H1 (cell line): ENCODE data around the gene UBIAD1. TPM values are rescaled to one million over a fixed set of nuclear protein-coding genes. Genes with fewer than 3 reads are reported as not detected.

Experiments used
- polyA plus RNA-seq, 7 experiments: library from polyadenylated mRNA; depleted of rRNA in 3 of 7; stranded (reverse) in 5 of 7; unstranded in 2 of 7; fragments of >200 nt in 5 of 7; fragments of 200-250 nt in 2 of 7; gene quantifications; 1 replicate in 5 of 7; 2 replicates in 1 of 7; 4 replicates in 1 of 7; pipeline versions ENCODE4 v1.2.1 to v1.2.3, GENCODE V29; 2011 to 2013; ENCODE audit warnings: missing spikeins in 2 of 7, mixed read lengths in 2 of 7
- small RNA-seq: library from polyadenylated mRNA; stranded (forward); fragments of <200 nt; extraction: miRNeasy Mini kit (QIAGEN cat#:217004); gene quantifications from one replicate; pipeline ENCODE3, GENCODE V24; 2013; ENCODE audit not compliant: insufficient read depth
- total RNA-seq: library from RNA; stranded (reverse); fragmentation: NEBNext Ultra II Directional; extraction: Animal tissue kit (Norgen Biotek cat#: 25700); gene quantifications from 2 replicates; pipeline ENCODE4 v1.2.1, GENCODE V29; 2021

UBIAD1 gene
- total and polyA plus RNA-seq, 2 of the 8 experiments (the other 6 are each of a cell fraction or from before 2014, with no cell fraction given): 23.4 to 26.6 TPM

Small RNA genes lying within 50 kb of the gene (small RNA-seq; reads per million reads assigned to genes)
- gene RNU6-291P (not detected), gene RPL39P6 (not detected)

Other genes with a start within 250 kb of the UBIAD1 start
- gene MASP2, start 226.0 kb upstream of the UBIAD1 start, total RNA-seq: 0.90 and 1.2 TPM in 2 replicates
- 0.54 and 0.78 TPM in 2 replicates for gene MASP2, start 226.0 kb upstream of the UBIAD1 start, polyA plus RNA-seq (2011; rRNA removed)
- 206 and 208 TPM in 2 replicates for gene SRM, start 213.2 kb upstream of the UBIAD1 start, total RNA-seq
- gene SRM, start 213.2 kb upstream of the UBIAD1 start, polyA plus RNA-seq (2011; rRNA removed): 110 and 182 TPM in 2 replicates
- 77.3 and 86.1 TPM in 2 replicates for gene EXOSC10, start 173.3 kb upstream of the UBIAD1 start, total RNA-seq
- gene EXOSC10, start 173.3 kb upstream of the UBIAD1 start, polyA plus RNA-seq (2011; rRNA removed): 44.1 and 57.9 TPM in 2 replicates
- not detected in 2 replicates for gene ANGPTL7, start 83.8 kb upstream of the UBIAD1 start, total RNA-seq
- gene ANGPTL7, start 83.8 kb upstream of the UBIAD1 start, polyA plus RNA-seq (2011; rRNA removed): not detected in 2 replicates
- 75.7 and 76.8 TPM in 2 replicates for gene MTOR, start 10.6 kb upstream of the UBIAD1 start, total RNA-seq
- gene MTOR, start 10.6 kb upstream of the UBIAD1 start, polyA plus RNA-seq (2011; rRNA removed): 43.6 and 44.2 TPM in 2 replicates
- 4.6 and 5.3 TPM in 2 replicates for gene DISP3, start 206.0 kb downstream of the UBIAD1 start, total RNA-seq
- gene DISP3, start 206.0 kb downstream of the UBIAD1 start, polyA plus RNA-seq (2011; rRNA removed): 3.4 and 4.3 TPM in 2 replicates